SH-SY5Y (cell line): ENCODE measurements around the gene CD38.

Experiments
- GATA2 ChIP-seq: IDR thresholded peaks from 2 replicates; pipeline ENCODE4 v1.6.1; 2011; ENCODE audit warnings: mild to moderate bottlenecking, low read depth, low read length
- GATA3 ChIP-seq: IDR thresholded peaks from 2 replicates; pipeline ENCODE4 v1.6.1; 2011; ENCODE audit warnings: low read depth, mild to moderate bottlenecking, low read length, moderate library complexity

DNA sequence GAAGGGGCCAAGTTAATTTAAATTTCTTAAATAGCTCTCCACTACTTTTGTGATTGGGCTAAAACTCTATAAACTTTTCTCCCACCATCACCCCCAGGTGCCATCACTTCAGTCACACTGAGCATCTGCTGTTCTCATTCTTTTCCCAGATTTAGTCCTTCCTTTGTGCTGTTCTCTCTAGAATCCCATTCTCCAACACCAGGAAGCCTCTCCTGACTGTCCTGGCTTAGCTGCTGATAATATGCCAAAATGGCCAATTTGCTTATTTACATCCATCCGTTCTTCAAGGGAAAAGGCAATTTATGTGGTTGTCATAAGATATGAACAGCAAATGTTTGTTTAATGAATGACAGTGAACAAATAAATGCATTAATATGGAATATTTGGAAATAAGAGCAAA lies 116.3 kb downstream of the CD38 start:
- TF ChIP-seq GATA3 (no peak), GATA2 (no peak)
